ENCODE measurements around the gene MAN2B1.

DNA sequence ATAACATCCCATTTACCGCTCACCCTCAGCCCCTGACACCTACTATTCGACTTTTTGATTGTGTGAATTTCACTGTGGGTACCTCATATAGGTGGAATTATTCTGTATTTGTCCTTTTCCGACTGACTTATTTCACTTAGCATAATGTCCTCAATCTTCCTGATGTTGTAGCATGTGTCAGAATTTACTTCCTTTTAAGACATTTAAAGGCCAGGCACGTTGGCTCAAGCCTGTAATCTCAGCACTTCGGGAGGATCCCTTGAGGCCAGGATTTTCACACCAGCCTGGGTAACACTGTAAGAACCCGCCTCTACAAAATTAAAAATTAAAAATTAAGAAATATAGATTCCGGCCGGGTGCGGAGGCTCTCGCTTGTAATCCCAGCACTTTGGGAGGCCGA, 68.9 kb downstream of the MAN2B1 start:
- TF ChIP-seq, protein P1, sequence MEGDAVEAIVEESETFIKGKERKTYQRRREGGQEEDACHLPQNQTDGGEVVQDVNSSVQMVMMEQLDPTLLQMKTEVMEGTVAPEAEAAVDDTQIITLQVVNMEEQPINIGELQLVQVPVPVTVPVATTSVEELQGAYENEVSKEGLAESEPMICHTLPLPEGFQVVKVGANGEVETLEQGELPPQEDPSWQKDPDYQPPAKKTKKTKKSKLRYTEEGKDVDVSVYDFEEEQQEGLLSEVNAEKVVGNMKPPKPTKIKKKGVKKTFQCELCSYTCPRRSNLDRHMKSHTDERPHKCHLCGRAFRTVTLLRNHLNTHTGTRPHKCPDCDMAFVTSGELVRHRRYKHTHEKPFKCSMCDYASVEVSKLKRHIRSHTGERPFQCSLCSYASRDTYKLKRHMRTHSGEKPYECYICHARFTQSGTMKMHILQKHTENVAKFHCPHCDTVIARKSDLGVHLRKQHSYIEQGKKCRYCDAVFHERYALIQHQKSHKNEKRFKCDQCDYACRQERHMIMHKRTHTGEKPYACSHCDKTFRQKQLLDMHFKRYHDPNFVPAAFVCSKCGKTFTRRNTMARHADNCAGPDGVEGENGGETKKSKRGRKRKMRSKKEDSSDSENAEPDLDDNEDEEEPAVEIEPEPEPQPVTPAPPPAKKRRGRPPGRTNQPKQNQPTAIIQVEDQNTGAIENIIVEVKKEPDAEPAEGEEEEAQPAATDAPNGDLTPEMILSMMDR (IDR thresholded peaks at IDR 0.05): no peak
- TF ChIP-seq JUN (IDR thresholded peaks at IDR 0.05) (no peak), POLR2A (IDR thresholded peaks at IDR 0.05; ENCODE audit: low read length) (no peak), CBX8 (IDR thresholded peaks at IDR 0.05) (no peak), CHD4 (IDR thresholded peaks at IDR 0.05; ENCODE audit: borderline replicate concordance) (no peak), ZNF302 (CRISPR knock-in tag; IDR thresholded peaks at IDR 0.05) (no peak), TP53 (CRISPR knock-in tag; IDR thresholded peaks at IDR 0.05) (no peak), EHMT2 (IDR thresholded peaks at IDR 0.05; ENCODE audit: low read depth) (no peak), CBX2 (IDR thresholded peaks at IDR 0.05; ENCODE audit: borderline replicate concordance, low read depth) (no peak), MAX (IDR thresholded peaks at IDR 0.05) (no peak), SMC3 (IDR thresholded peaks at IDR 0.05) (no peak), MAZ (IDR thresholded peaks at IDR 0.05; ENCODE audit: borderline replicate concordance, low read depth, low read length) (no peak), CEBPB (IDR thresholded peaks at IDR 0.05) (no peak)
- TF ChIP-seq, protein P2, sequence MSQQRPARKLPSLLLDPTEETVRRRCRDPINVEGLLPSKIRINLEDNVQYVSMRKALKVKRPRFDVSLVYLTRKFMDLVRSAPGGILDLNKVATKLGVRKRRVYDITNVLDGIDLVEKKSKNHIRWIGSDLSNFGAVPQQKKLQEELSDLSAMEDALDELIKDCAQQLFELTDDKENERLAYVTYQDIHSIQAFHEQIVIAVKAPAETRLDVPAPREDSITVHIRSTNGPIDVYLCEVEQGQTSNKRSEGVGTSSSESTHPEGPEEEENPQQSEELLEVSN (IDR thresholded peaks at IDR 0.05; ENCODE audit: borderline replicate concordance, low read depth): no peak

Measured in A549 (cell line).